Muscle of back (tissue), 11 donors: ENCODE data around the gene RASL11A. TPM values are rescaled to one million over a fixed set of nuclear protein-coding genes. Genes with fewer than 3 reads are reported as not detected.
"Not testable (repeated sequence)": the region's sequence is repeated elsewhere in the genome, so short reads cannot be mapped to it uniquely, and the experiment has no call there.

Experiments used
- DNase-seq, 3 donors: peaks; one replicate each; pipeline versions ENCODE4 v3.0.0 to v3.0.0-alpha.2; 2013
- polyA plus RNA-seq, 10 donors: library from polyadenylated mRNA; unstranded; fragments of 120-200 nt; gene quantifications; one replicate each; pipeline ENCODE4 v1.2.1, GENCODE V29; 2013; ENCODE audit not compliant: insufficient read length in 10 of 10

Gene RASL11A
- polyA plus RNA-seq, 10 donors, result 1.5 to 3.4 (median 2.4) TPM

DNA sequence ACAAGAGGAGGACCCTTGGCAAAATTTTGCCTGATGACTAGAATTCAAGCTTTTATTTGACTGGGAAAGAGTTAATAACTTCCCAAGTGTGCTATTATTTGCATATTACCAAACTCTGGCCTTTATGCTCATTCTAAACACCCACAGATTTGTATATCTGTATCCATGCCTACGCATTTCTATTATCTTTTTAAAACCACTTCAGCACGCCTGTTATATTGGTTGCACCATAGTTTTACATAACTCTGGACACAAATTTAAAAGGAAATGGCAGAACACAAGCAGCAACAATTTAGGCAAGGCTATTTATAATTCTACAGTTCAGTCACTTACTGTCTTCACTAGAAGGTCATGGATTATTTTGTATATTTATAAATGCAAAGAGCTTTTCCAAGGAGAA lies 3.7 kb upstream of the RASL11A start:
- DNase-seq, result no peak

GRCh38 chr13:27267596-27267995 lies 3.0 kb upstream of the RASL11A start:
- no peak for DNase-seq

DNA sequence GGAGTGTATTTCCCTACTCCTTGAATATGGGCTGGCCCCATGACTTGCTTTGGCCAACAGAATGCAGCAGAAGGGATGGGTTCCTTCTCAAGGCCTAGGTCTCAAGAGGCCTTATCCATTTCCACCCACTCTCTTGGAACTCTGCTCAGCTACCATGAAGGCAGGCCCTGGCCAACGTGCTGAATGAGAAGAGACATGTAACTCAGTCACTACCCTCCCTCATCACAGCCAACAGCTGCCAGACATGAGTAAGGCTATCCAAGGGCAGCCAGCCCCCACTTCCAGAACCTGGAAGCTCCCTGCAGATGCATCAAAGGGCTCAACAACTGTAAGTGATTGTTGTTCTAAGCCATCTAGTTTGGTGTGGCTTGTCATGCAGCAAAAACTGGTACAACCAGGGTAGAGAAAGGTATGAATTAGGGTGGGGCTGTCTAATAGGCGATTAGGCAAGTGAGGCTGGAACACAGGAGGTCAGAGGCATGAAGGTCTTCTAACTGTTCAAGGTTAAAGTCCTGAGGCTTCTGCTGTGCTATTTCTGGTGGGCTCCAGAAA lies 1.4 kb upstream of the RASL11A start:
- no peak for DNase-seq

DNA sequence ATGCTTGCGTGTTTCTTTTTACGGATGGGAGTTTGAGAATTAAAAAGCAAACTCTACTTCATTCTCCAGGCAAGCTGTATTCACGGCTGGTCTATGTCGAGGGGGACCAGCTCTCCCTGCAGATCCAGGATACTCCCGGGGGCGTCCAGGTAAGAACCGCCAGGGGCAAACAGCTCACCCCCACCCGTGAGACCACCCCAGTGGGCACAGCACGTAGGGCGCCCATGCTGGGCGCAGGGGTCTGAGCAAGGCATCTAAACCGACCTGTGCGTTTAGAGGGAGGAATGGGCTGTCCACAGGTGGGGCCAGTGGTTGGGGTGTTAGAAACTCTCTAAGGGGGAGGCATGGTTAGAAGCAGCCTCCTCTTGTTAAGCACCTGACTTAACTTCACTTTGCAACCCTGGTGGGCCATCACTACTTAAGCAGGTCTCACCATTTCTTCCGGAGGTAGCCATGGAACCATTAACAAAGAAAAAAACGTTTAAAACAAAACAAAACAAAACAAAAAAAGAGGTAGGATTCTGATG lies 1.0 kb downstream of the RASL11A start:
- DNase-seq, result no peak

DNA sequence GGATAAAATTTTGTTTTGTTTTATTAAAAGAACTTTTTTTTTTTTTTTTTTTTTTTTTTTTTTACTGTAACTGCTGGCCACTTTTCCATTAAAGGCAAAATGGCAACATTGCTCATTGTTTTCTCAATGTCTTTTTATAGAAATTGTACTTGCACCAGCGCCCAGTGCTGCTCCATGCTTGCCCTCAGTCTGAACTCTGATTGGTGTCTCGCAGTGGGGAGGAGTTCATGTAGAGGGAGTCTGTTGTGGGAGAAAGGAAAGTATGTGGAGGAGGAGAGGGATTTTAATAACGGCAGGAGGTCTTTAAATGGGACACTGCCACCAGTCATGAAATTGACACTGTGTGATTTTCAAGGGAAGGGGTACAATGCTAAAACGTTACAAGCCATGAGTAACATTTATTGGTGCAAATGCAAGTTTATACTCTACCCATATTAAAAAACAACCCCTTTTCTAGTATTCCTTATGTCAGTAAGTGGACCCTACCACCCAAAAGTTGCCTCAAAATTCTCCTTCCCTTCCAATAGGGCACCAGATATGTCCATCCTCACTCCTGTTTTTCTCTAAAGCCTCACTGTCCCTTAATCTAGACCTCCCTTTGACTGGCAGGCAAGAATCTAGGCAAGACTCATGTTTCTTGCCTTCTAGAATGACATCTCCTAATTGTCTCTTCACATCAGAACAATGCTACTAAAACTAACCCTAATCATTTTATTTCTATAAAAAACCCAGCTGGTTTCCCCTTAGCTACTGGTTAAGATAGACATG lies 3.2 kb downstream of the RASL11A start:
- DNase-seq, result no peak

DNA sequence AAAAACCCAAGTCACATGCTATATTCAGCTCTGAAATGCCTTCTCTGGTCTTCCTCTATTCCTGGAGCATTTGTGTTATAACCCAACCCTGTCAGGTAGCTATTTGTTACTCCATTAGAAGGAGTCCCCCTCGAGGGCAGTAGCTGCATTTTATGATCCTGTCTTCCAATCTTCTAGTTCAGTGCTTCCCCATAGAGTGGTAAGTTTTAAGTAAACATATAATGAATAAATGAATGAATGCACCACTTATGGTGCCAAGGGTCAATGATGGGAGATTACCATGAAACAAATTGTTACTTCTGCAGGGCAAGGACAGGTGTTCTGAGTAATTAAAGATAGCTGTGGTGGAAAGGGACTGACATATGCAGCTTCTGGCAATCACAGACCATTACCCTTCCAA lies 4.0 kb downstream of the RASL11A start:
- DNase-seq, result no peak

DNA sequence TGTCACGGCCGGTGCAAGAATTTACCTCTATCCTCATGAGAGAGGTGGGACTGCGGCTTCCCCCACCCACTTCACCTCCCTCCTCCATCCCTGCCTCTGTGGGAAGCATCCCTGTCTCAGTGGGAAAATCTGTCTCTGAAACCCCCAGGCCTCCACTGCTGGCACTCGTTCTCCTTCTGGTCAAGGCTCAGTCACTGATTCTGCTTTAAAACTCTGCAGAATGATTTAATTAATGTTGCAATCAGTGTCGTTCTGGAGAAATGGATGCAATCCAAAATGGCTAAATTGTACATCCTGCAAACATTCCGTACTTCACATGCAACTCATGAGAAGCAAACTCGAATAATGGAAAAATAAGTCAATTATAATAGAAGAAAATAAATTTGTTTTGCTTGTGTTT lies 5.6 kb downstream of the RASL11A start:
- DNase-seq, result no peak

DNA sequence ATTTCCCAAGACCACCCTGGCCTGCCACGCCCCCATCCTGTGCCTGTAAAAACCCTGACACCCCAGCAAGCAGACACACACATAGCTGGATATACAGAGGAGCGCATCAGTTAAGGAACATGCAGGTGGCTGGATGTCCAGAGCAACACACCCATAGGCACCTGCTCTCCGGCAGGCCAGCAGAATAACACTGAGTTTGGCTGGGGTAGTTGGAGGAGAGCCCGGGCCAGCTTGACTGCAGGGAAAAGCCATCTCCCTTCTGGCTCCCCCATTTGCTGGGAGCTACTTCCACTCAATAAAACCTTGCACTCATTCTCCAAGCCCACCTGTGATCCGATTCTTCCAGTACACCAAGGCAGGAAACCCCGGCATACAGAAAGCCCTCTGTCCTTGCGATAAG lies 8.9 kb downstream of the RASL11A start:
- no peak for DNase-seq

GRCh38 chr13:27280009-27280656 lies 9.5 kb downstream of the RASL11A start:
- DNase-seq, result no peak

- DNase-seq, result no peak
These were observed 10.2 kb downstream of the RASL11A start for GRCh38 chr13:27280841-27281240.

DNA sequence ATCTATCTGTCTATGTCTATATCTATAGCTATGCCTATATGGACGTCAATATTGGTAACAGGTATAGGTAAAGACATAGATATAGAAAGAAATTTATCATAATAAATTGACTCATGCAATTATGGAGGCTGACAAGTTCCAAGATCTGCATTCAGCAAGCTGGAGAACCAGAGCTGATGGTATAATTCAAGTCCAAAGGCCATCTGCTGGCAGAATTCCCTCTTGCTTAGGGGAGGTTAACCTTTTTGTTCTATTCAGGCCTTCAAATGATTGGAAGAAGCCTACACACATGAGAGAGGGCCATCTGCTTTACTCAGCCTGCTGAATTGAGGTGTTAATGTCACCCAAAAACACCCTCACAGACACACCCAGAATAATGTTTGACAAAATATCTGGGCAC lies 10.8 kb downstream of the RASL11A start:
- no peak for DNase-seq

- no peak for DNase-seq
These were observed 13.4 kb downstream of the RASL11A start for GRCh38 chr13:27283906-27284493.

GRCh38 chr13:27288392-27288791 lies 17.8 kb downstream of the RASL11A start:
- no peak for DNase-seq

DNA sequence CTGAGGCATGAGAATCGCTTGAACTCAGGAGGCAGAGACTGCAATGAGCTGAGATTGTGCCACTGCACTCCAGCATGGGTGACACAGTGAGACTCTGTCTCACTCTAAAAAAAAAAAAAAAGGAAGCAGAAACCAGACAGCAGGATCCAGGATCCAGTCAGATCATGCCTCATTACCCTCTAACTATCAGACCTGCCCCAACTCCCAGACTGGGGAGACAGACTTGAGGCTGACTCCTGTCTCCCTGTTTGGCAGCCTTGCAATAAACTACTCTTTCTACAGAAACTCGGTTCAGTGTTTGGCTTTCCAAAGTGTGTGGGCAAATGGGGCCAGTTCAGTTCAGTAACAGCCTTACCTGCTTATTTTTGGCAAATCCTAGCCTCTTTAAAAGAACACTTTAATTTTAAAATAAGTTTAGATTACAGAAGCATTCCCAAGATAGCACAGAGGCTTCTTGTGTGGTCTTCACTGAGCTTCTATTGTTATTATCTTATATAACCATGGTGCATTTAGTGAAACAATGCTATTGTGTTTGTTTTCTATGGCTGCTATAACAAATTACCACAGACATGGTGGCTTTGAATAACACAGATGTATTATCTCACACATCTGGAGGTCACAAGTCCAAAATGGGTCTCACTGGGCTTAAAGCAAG lies 18.5 kb downstream of the RASL11A start:
- DNase-seq, result no peak

GRCh38 chr13:27290715-27291114 lies 20.1 kb downstream of the RASL11A start:
- no peak for DNase-seq

- DNase-seq, result not testable (repeated sequence)
These were observed 21.3 kb downstream of the RASL11A start for GRCh38 chr13:27291967-27292366.

GRCh38 chr13:27293076-27293691 lies 22.6 kb downstream of the RASL11A start:
- DNase-seq, result no peak

- no peak for DNase-seq
These were observed 23.4 kb downstream of the RASL11A start for GRCh38 chr13:27293873-27294515.

- DNase-seq, result no peak
These were observed 24.5 kb downstream of the RASL11A start for GRCh38 chr13:27295096-27295495.

- no peak for DNase-seq
These were observed 25.0 kb downstream of the RASL11A start for GRCh38 chr13:27295660-27296059.

DNA sequence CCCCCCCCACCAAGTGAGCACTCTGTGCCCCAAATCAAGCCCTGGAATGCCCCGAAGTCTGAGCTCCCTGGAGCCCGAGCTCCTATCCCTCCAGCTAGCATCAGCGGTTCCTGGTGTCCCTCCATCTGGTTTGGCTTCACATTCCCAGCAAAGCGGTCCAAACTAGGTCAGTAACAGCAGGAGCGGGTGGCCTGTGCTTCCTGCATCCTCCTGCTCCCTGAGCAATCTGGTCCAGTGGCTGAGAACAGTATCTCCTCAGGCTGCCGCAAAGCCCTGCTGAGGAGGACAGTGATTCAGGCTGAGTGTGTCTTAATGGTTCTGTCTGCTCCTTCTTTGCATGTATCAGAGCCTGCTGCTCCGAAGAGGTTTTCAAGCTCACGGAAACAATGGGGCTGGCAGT lies 25.9 kb downstream of the RASL11A start:
- DNase-seq, result no peak
